ENCODE results near the gene COASY.

COASY gene

DNA sequence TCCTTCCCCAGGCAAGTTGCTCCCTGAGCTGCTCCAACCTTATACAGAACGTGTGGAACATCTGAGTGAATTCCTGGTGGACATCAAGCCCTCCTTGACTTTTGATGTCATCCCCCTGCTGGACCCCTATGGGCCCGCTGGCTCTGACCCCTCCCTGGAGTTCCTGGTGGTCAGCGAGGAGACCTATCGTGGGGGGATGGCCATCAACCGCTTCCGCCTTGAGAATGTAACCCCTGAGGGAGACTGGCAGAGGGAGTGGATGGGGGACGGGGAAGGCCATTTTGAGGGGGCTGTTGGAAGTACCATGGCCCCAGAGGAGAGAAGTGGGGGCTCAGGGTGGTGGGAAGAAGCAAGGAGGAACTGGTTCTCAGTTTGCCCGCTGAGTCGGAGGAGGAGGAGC, 2.0 kb downstream of the COASY start:
- no peak for TF ChIP-seq CTCF (IDR thresholded peaks at IDR 0.05; ENCODE audit: borderline replicate concordance, insufficient read depth, low read depth, low read length)
- no peak overlapping the region for H3K4me3 ChIP-seq (ENCODE audit: low read depth, low read length)

GRCh38 chr17:42564815-42565522, 3.0 kb downstream of the COASY start:
- TF ChIP-seq CTCF (IDR thresholded peaks at IDR 0.05; ENCODE audit: borderline replicate concordance, insufficient read depth, low read depth, low read length) = no peak
- H3K4me3 ChIP-seq (ENCODE audit: low read depth, low read length) = no peak overlapping the region

DNA sequence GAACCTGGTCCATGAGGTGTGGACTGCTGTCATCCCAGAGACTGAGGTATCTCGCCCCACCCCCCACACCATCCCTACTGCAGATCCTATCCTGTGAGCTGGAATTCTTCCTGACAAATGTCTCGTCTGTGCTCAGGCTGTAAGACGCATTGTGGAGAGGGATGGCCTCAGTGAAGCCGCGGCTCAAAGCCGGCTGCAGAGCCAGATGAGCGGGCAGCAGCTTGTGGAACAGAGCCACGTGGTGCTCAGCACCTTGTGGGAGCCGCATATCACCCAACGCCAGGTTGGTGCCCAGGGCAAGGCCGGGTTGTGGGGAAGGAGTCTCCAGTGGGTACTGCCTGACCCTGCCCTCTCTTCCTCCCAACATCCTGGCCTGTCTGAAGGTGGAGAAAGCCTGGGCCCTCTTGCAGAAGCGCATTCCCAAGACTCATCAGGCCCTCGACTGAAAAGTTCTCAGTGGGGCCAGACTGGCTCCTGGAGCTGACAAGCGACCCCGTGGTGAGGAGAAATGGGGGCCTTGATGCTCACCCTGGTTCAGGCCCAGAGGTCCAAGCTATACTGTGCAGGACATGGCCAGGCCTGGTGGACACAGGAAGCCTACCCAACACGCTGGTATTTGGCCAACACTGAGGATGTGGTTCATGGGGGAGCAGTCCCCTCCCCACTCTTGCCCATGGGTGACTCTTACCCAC, 3.7 kb downstream of the COASY start:
- H3K4me3 ChIP-seq (ENCODE audit: low read depth, low read length) = no peak overlapping the region
- no peak for TF ChIP-seq CTCF (IDR thresholded peaks at IDR 0.05; ENCODE audit: borderline replicate concordance, insufficient read depth, low read depth, low read length)

DNA sequence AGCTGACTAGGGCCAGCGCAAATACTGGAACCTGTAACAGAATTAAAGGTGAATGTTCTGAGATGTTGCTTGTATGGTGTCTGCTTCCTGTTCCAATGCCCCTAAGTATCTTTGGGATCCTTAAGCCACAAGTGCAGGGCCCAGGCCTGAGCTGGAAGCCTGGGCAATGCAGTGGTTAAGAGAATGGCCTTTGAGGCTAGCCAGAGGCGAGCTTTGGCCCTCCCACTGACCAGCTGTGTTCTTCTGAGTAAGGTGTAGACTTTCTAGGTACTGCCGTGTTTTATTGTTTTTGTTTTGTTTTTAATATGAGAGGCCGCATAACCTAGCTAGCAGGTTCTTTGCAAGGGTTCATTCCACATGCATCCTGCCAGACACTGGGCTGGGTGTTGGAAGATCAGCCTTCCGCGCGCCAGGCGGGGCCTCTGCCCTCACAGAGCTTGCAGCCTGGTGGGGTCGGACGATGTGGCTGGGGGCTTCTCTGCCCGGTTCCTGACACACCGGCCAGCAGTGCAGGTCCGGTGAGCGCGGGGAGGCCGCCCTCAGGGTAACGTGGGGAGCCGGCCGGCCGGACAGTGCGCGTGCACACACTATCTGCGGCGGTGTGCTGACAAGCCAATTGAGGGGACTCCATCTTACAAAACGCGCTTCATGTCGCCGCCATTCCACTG, 4.4 kb downstream of the COASY start:
- H3K4me3 ChIP-seq (ENCODE audit: low read depth, low read length) = peak overlapping the region; percentile 82
- TF ChIP-seq CTCF (IDR thresholded peaks at IDR 0.05; ENCODE audit: borderline replicate concordance, insufficient read depth, low read depth, low read length) = no peak

GRCh38 chr17:42566883-42567573, 5.1 kb downstream of the COASY start, which contains the start of gene MLX:
Gene MLX, plus strand, starts transcription at chr17:42567100. Its CDS starts 25 bp downstream, at chr17:42567125.
- peak within 1 kb of the TSS; percentile 82 for H3K4me3 ChIP-seq (ENCODE audit: low read depth, low read length)
- TF ChIP-seq CTCF (IDR thresholded peaks at IDR 0.05; ENCODE audit: borderline replicate concordance, insufficient read depth, low read depth, low read length) = no peak

DNA sequence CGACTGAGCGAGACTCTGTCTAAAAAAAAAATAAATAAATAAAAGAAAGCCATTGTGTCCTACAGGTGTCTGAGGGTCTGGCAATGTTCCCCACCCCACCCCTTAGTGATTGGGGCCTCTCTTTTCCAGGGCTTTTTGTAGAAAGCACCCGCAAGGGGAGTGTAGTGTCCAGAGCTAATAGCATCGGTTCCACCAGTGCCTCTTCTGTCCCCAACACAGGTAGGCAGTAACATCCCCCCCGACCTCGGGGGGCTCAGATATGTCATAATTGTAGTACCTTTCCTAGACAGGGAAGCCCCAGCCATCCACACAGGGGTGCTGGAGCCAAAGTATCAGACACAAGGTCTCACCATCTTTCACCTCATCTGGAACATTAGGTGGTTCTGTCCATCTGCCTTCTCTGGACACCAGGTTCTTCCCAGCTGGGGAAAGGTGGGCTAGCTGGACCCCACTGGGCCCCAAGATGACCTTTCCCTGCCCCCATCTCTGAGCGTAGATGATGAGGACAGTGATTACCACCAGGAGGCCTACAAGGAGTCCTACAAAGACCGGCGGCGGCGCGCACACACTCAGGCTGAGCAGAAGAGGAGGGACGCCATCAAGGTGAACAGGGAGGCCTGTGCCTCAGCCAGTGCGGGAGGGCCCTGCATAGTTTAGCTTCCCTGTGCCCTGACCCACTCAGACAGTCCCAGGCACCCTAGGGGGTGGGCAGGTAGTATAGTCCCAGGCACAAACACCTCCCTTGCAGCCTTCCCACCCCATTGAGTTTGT, 6.6 kb downstream of the COASY start:
- TF ChIP-seq CTCF (IDR thresholded peaks at IDR 0.05; ENCODE audit: borderline replicate concordance, insufficient read depth, low read depth, low read length) = no peak
- H3K4me3 ChIP-seq (ENCODE audit: low read depth, low read length) = no peak overlapping the region

All from GM12875 (cell line).